ENCODE measurements around the gene JUP. TPM values are rescaled to one million over a fixed set of nuclear protein-coding genes. Genes with fewer than 3 reads are reported as not detected.

JUP gene
- total RNA-seq, 1 experiment from 2014 or later: 0.50 TPM

DNA sequence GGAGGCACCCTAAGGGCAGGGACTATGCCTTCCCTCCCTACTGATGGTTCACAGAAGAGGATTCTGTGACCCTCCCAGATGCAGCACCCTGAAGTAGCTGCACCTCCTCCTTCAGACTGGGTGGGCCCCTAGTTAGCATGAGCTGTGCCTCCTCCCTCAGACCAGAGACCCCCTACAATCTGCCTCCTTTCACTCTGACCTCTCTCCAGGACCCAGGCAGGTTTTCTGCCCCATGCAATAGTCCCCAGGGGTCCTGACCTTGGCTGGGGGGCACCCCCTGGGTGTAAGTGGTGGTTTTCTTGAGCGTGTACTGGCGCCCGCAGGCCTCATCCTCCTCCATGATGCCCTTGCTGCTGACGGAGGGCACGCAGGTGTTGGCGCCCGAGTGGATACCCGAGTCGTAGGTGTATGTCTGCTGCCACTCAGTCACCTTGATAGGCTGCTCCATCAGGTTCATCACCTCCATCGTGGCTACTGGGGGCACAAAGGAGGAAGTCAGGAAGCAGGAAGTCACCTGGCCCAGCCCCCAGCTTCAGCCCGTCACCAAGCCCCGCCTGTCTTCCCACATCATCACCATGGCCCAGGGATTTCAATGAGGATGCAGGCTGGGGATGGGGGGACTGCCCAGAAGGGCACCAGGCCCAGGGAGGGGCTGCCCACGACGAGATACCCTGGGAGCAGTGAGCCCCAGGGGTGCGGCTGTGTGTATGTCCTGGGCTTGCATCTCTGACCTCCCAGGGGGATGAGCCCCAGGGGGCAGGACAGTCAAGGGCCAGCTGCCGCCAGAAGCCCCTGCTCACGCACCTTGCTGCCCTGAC lies 14.9 kb downstream of the JUP start:
- DNase-seq (ENCODE audit: low read depth, low spot score): no peak
- in situ Hi-C loops (cut with HindIII; ENCODE audit: low pct_unique_long_range_greater_than_20kb, low sequenced_read_pairs): no loop called here

DNA sequence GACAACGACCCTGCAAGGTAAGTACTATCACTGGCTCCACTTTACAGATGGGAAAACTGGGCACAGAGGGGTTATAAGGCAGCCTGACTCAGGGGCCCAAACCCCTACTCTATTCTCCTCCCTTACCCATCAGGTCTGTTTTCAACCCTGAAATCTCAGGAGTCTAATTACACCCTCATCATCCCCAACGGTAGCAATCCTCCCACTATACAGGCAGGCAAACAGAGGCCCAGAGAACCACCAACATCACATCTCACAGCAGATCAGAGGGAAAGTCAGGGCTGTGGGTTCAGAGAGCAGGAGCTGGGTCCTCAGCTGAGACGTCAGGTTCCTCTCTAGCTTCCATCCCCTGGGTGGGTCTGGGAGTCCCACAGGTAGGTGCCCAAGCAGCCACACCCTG lies 16.5 kb downstream of the JUP start:
- no peak for DNase-seq (ENCODE audit: low read depth, low spot score)
- in situ Hi-C loops (cut with HindIII; ENCODE audit: low pct_unique_long_range_greater_than_20kb, low sequenced_read_pairs): no loop called here

DNA sequence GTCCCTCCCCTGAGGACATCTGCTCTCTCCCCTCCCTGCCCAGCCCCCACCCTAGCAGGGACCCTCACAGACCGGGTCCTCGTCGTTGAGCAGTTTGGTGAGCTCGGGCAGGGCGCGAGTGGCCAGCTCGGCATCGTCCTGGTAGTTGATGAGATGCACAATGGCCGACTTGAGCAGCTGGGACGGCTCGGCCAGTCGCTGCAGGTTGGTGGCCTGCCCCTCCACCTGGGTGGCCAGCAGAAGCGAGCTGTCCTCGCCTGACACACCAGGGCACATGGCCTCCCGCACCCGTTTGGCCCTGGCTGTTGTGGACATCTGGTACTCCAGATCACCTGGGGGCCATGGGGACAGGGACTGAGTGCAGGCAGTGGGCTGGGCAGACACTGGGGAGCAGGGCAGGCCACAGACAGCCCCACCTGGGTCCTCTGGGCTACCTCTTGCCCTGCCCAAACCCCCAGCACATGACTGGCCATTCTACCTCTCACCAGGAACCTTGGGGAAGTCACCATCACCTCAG lies 17.1 kb downstream of the JUP start:
- DNase-seq (ENCODE audit: low read depth, low spot score): no peak
- in situ Hi-C loops (cut with HindIII; ENCODE audit: low pct_unique_long_range_greater_than_20kb, low sequenced_read_pairs): no loop called here

DNA sequence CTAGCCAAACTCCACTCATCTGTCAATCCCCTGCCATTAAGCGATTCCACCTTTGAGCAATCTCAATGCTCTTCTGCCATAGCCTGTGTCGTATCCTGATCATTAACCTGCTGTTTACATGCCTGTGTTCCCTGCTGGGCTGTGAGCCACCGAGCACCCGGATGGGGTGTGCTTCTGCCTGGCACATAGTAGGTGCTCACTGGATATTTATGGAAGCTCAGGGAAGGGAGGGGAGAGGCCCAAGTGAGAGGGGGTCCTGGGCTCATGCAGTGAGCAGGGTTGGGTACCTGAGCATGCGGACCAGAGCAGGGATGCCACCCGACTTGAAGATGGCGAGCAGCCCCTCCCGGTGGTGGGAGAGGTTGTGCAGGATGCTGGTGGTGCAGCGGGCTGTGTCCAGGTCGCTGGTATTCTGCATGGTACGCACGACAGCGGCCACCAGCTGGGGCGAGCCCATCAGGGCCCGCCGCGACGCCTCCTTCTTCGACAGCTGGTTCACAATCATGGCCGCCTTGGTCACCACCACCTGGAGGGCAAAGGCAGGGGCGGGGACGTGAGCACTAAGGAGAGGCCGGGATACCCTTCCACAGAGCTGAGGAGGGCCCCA lies 17.7 kb downstream of the JUP start:
- no peak for DNase-seq (ENCODE audit: low read depth, low spot score)
- in situ Hi-C loops (cut with HindIII; ENCODE audit: low pct_unique_long_range_greater_than_20kb, low sequenced_read_pairs): no loop called here

DNA sequence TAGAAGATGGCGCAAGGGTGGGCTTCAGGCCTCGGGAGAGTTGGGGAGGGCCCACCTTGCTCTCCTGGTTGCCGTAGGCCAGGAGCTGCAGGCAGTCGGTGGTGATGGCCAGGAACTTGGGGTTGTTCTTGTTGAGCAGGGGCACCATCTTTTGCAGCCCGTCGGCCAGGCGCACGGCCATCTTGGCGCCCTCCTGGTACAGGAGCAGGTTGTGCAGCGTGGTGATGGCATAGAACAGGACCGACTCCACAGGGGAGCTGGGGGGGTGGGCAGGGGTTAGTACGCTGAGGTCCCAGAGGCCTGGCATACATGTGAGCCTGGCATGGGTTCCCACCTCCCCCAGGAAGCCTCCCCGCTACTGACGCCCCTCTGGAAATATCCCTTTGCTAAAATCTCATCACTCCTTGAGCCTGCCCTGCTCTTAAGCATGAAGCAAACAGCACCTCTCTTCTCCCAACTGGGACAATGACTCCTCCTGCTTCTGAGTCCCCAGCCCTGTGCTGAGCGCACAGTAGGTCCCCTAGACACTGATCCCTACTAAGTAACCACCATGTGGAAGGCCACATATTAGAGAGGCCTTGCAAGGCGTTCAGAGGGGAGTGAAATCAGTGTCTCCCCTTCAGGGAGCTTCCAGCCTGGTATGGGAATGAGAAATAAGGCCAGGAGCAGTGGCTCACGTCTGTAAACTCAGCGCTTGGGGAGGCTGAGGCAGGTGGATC lies 19.0 kb downstream of the JUP start:
- no peak for DNase-seq (ENCODE audit: low read depth, low spot score)
- in situ Hi-C loops (cut with HindIII; ENCODE audit: low pct_unique_long_range_greater_than_20kb, low sequenced_read_pairs): no loop called here

DNA sequence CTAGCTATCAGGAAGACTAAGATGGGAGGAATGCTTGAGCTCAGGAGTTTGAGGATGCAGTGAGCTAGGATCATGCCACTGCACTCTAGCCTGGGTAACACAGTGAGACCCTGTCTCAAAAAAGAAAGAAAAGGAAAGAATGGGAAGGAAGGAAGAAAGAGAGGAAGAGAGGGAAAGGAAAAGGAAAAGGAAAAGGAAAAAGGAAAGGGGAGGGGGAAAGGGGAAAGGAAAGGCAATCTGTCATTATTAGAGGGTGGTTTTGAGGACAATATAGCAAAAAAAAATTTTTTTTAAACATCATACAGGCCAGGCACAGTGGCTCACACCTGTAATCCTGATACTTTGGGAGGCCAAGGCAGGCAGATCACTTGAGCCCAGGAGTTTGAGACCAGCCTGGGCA lies 20.4 kb downstream of the JUP start:
- no peak for DNase-seq (ENCODE audit: low read depth, low spot score)
- in situ Hi-C loops (cut with HindIII; ENCODE audit: low pct_unique_long_range_greater_than_20kb, low sequenced_read_pairs): no loop called here

DNA sequence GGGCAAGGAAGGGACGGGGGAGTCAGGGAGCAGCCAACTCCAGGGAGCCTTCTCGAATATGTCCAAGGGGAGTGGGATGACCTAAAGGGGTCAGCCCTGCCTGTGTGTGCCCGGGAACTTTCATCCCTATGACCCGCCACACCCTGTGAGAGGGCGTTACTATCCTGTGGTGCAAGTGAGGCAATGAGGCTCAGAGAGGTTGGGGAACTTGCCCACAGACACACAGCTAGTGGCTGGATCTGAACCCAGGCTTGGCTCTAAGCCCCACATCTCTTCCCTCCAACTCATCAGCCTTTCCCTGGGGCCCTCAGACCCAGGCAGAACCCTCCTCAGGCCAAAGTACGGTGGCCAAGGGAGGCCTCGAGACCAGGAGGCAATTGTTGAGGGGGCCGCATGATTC lies 23.2 kb downstream of the JUP start:
- in situ Hi-C loops (cut with HindIII; ENCODE audit: low pct_unique_long_range_greater_than_20kb, low sequenced_read_pairs): no loop called here
- no peak for DNase-seq (ENCODE audit: low read depth, low spot score)

DNA sequence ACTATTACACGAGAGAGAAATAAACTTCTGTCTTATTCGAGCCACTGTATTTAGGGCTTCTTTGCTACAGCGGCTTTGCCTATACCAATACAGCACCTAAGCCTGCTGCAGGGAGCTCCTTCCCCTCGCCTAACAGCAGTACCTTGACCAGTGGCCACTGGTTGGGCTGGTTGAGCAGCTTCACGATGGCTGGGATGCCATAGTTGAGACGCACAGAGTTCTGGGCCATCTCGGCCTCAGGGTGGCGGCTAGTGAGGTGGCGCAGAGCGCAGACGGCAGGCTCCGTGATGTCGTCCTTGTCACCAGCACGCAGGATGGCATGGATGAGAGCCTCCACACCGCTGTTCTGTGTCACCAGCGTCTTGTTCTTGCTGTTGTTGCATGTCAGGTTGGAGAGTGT lies 23.7 kb downstream of the JUP start:
- in situ Hi-C loops (cut with HindIII; ENCODE audit: low pct_unique_long_range_greater_than_20kb, low sequenced_read_pairs): no loop called here

DNA sequence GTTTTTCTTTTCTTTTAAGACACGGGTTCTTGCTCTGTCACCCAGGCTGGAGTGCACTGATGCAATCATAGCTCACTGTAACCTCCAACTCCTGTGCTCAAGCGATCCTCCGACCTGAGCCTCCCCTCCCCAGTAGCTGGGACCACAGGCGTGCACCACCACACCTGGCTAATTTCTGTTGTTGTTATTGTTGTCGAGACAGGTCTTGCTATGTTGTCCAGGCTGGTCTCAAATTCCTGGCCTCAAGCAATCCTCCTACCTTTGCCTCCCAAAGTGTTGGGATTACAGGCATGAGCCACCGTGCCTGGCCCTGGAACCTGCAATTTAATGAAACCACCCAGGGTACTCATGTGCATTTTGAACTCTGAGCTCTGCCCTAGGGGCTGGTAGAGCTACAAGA lies 24.1 kb downstream of the JUP start:
- in situ Hi-C loops (cut with HindIII; ENCODE audit: low pct_unique_long_range_greater_than_20kb, low sequenced_read_pairs): no loop called here
- no peak for DNase-seq (ENCODE audit: low read depth, low spot score)

More for the DNA sequence above, 23.7 kb downstream of the JUP start:
- DNase-seq (ENCODE audit: low read depth, low spot score): no peak

DNA sequence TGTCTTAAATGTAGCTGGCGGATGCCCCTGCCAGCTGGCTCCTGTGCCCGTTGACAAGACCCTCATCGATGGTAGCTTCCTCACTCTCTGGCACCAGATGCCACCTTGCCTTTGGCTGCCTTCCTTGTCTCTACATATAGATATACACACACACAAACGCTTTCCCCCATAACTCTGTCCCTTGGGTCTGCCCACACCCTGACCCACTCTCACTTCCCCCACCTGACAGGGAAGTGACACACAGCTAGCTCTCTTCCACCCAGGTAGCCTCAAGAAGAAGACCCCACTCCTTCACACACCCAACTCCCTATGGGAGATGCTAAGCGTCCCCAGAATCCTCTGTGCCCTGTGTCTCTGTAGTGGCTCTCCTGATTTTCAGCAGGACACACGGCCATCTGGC lies 25.6 kb downstream of the JUP start:
- no peak for DNase-seq (ENCODE audit: low read depth, low spot score)
- in situ Hi-C loops (cut with HindIII; ENCODE audit: low pct_unique_long_range_greater_than_20kb, low sequenced_read_pairs): no loop called here

DNA sequence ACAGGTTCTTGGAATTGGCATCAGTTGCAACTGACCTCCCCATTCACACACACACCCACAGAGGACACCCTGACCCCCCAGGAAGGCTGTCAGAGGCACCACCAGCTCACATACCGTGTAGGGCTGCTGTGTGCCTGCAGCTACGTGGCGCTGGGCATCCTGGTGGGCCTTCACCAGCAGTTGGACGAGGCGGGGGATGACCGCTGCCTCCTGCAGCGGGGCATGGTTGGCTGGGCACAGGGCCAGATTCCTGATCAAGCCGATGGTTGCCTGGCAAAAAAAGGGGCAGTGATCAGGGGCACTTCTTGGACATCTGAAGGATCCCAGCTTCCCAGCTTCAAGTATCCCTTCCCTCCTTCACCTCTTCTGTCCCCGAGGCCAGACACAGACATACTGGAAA lies 27.9 kb downstream of the JUP start:
- in situ Hi-C loops (cut with HindIII; ENCODE audit: low pct_unique_long_range_greater_than_20kb, low sequenced_read_pairs): no loop called here
- no peak for DNase-seq (ENCODE audit: low read depth, low spot score)

DNA sequence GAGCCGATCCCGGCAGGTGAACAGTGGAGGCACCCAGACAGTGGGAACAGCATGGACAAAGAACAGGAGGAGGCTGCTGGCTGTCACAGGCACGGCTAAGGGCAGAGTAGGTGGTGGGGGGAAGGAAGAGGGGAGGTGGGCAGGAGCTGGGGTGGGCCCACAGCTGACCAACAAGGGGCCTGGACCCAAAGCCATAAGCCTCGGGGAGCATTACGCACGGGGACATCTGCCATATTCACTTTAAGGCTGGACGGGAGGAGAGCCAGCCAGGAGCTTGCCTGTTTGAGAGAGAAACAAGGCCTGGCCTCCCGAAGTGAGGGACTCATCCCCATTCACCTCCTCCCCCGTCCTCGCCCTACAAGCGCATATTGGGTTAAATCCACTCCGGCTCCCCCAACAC lies 32.4 kb downstream of the JUP start:
- no peak for DNase-seq (ENCODE audit: low read depth, low spot score)

DNA sequence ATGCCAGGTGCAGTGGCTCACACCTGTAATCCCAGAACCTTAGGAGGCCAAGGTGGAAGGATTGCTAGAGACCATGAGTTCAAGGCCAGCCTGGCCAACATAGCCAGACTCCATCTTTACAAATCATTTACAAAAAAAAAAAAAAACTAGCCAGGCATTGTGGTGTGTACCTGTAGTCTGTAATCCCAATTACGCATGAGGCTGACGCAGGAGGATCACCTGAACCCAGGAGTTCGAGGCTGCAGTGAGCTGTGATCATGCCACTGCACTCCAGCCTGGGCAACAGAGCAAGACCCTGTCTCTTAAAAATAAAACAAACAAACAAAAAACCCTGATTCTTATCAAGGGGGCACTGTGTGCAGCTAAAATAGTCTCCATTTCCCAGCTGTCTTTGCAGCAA lies 35.2 kb downstream of the JUP start:
- in situ Hi-C loops (cut with HindIII; ENCODE audit: low pct_unique_long_range_greater_than_20kb, low sequenced_read_pairs): no loop called here
- DNase-seq (ENCODE audit: low read depth, low spot score): no peak

More for the DNA sequence above, 32.4 kb downstream of the JUP start:
- in situ Hi-C loops (cut with HindIII; ENCODE audit: low pct_unique_long_range_greater_than_20kb, low sequenced_read_pairs): no loop called here

DNA sequence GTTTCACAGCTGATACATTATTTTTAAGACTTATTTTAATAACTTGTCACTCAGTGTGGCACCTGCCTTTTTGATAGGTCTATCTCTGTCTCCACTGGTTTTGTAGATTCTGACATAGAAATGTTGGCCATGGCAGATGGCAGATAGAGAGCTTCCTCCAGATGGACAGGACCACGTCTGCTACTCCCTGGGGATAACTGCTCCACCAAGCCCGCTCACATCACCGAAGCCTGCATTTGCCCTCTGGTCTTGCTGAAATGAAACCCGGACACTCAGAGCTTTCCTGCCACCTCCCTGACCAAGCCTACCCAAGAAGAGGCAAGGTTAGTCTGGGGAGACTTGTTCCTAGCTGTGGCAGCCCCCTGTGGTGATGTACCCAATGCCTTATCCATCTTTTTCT lies 35.6 kb downstream of the JUP start:
- in situ Hi-C loops (cut with HindIII; ENCODE audit: low pct_unique_long_range_greater_than_20kb, low sequenced_read_pairs): no loop called here
- no peak for DNase-seq (ENCODE audit: low read depth, low spot score)

DNA sequence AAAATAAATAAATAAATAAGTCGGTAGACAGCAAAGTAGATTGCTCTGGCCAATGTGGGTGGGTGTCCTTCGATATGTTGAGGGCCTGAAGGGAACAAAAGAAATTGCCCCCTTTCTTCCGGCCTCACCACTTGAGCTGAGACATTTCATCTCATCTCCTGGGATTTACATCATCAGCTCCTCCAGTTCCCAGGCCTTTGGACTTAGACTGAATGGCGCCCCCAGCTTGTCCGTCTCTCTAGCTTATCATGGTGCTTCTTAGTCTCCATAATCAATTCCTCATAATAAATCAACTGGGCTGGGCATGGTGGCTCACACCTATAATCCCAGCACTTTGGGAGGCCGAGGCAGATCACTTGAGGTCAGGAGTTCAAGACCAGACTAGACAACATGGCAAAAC lies 38.2 kb downstream of the JUP start:
- in situ Hi-C loops (cut with HindIII; ENCODE audit: low pct_unique_long_range_greater_than_20kb, low sequenced_read_pairs): no loop called here
- no peak for DNase-seq (ENCODE audit: low read depth, low spot score)

DNA sequence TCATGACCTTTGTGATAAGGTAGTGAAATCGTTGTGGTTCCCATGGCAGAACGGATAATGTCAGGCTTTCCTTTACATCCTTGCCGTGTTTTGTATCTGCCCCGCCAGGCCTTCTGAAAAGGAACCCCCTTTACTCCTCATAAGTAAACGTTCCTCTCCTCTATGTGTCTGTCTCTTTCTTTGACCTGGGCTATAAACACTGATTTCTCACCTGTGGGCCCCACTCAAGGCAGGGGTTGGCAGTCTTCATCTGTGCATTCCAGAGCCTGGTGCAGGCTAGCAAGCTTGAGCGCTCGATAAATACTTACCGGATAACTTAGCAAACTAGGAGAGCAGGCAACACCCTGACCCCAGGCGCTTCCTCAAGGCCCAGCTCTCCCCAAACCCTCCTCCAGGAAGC lies 44.8 kb downstream of the JUP start:
- no peak for DNase-seq (ENCODE audit: low read depth, low spot score)
- in situ Hi-C loops (cut with HindIII; ENCODE audit: low pct_unique_long_range_greater_than_20kb, low sequenced_read_pairs): no loop called here

DNA sequence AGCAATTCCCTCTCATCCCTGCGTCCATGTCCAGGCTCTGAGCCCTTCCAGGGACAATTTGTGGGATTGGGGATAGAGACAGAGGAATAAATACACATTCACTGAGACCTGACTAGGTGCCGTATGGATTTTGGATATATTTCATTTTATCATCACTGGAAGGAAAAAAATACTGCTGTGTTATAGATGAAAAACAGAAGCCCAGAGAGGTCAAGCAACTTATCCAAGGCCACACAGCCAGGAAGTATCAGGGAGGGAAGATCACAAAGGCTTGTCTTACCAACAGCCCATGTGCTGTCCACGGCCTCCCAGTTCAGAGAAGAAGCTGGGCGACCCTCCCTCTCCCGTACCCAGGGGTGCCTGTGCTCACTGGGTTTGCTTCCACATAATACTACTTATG lies 46.0 kb downstream of the JUP start:
- in situ Hi-C loops (cut with HindIII; ENCODE audit: low pct_unique_long_range_greater_than_20kb, low sequenced_read_pairs): no loop called here
- DNase-seq (ENCODE audit: low read depth, low spot score): no peak

DNA sequence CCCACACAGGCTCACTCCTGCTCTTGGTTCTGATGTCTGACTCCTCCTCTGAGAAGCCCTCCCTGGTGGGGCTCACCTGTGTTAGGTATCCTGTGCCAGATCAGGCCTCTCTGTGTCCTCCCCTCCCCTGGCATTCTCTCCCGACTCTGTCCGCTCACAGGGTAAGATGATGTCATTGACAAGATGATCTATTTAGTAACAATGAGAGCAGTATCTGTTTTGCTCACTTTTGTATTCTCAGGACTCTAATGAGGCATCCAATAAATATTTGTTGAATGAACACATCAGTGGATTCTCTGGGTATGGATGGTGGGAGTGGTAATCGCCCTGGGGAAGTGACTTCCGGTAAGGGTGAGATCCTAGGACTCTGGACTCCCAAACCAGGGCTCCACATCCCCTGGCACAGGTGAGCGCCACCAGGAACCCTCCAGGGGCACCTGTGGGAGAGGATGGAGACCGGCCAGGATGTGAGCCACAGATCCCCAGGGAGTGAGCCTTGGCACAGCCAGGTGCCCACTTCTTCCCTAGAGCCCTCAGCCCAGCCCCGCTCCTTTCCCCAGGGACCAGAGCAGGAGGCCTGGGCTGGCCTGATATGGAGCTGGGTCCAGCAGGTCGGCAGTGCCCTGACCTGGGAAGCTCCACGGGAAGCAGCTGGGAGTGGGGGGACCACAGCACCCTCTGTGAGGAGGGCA lies 46.7 kb downstream of the JUP start:
- no peak for DNase-seq (ENCODE audit: low read depth, low spot score)
- in situ Hi-C loops (cut with HindIII; ENCODE audit: low pct_unique_long_range_greater_than_20kb, low sequenced_read_pairs): no loop called here

Measured in SK-MEL-5 (cell line).